Gastroesophageal sphincter (tissue), 2 donors: ENCODE measurements around the gene KLHL21.

Experiments used
- EP300 ChIP-seq: sonication (generic); formaldehyde crosslinking; IDR thresholded peaks from one replicate; pipeline ENCODE4 v1.6.1; 2017; ENCODE audit warnings: antibody characterized with exemption, mild to moderate bottlenecking
- POLR2A ChIP-seq, 2 donors: fragments of 450-650 bp; IDR thresholded peaks; one replicate each; pipeline ENCODE4 v1.6.1; 2017; ENCODE audit warnings: antibody characterized with exemption in 2 of 2, mild to moderate bottlenecking in 2 of 2, moderate library complexity in 1 of 2
- POLR2AphosphoS5 ChIP-seq: sonication (generic); formaldehyde crosslinking; IDR thresholded peaks from one replicate; pipeline ENCODE4 v1.6.1; 2017; ENCODE audit warnings: antibody characterized with exemption

DNA sequence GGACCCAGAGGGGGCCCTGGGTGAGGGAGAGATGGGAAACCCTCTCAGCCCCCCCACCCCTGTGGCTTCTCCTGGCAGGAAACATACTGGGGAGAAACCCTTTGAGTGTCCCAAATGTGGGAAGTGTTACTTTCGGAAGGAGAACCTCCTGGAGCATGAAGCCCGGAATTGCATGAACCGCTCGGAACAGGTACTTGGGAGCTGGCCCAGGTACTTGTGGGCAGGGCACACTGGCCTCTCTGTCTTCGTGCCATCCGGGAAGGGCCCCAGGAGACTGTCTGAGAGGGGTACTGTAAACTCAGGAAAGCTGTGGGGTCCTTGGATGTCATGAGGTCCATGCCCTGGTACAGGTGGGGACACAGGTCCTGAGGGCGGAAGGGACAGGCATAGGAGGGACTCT, 16.8 kb downstream of the KLHL21 start:
- no peak for TF ChIP-seq POLR2AphosphoS5
- no peak for TF ChIP-seq POLR2A (IDR thresholded peaks at IDR 0.05)
- TF ChIP-seq EP300, result no peak
